ENCODE measurements around the gene RBPMS2.
A peak's percentile ranks its signal among the peaks of the same experiment; 100 is the strongest.

The RBPMS2 gene

GRCh38 chr15:64717130-64717529 is 58.3 kb downstream of the RBPMS2 start:
- H3K27me3 ChIP-seq (replicated peaks; ENCODE audit: control insufficient read depth, insufficient read depth, low read length) = no peaks in the 10 kb centered on the region
- no peak for DNase-seq (ENCODE audit: low read depth)
- no peaks in the 10 kb centered on the region for H3K9me3 ChIP-seq (ENCODE audit: control insufficient read depth, low read length)
- H3K36me3 ChIP-seq (ENCODE audit: control insufficient read depth, insufficient read depth, low read length, severe bottlenecking) = no peaks in the 10 kb centered on the region
- no peak overlapping the region for H3K4me3 ChIP-seq (ENCODE audit: low read length)
- H3K4me1 ChIP-seq (ENCODE audit: control insufficient read depth, insufficient read depth, low read length) = peaks cover 3% of the 10 kb centered on the region
- H3K9ac ChIP-seq (ENCODE audit: low read length) = no peak overlapping the region

GRCh38 chr15:64716452-64716851 is 58.9 kb downstream of the RBPMS2 start:
- Histone ChIP-seq H3K4me1 (ENCODE audit: control insufficient read depth, insufficient read depth, low read length) (peaks cover 3% of the 10 kb centered on the region), H3K9me3 (ENCODE audit: control insufficient read depth, low read length) (no peaks in the 10 kb centered on the region), H3K36me3 (ENCODE audit: control insufficient read depth, insufficient read depth, low read length, severe bottlenecking) (no peaks in the 10 kb centered on the region), H3K27me3 (replicated peaks; ENCODE audit: control insufficient read depth, insufficient read depth, low read length) (no peaks in the 10 kb centered on the region), H3K4me3 (ENCODE audit: low read length) (no peak overlapping the region), H3K9ac (ENCODE audit: low read length) (no peak overlapping the region)
- no peak for DNase-seq (ENCODE audit: low read depth)

GRCh38 chr15:64713592-64713991 is 61.8 kb downstream of the RBPMS2 start:
- Histone ChIP-seq H3K27me3 (replicated peaks; ENCODE audit: control insufficient read depth, insufficient read depth, low read length) (no peaks in the 10 kb centered on the region), H3K36me3 (ENCODE audit: control insufficient read depth, insufficient read depth, low read length, severe bottlenecking) (no peaks in the 10 kb centered on the region), H3K4me3 (ENCODE audit: low read length) (no peak overlapping the region), H3K9ac (ENCODE audit: low read length) (no peak overlapping the region), H3K9me3 (ENCODE audit: control insufficient read depth, low read length) (no peaks in the 10 kb centered on the region), H3K4me1 (ENCODE audit: control insufficient read depth, insufficient read depth, low read length) (no peaks in the 10 kb centered on the region)
- no peak for DNase-seq (ENCODE audit: low read depth)

- no peaks in the 10 kb centered on the region for H3K36me3 ChIP-seq (ENCODE audit: control insufficient read depth, insufficient read depth, low read length, severe bottlenecking)
- no peak overlapping the region for H3K9ac ChIP-seq (ENCODE audit: low read length)
- H3K27me3 ChIP-seq (replicated peaks; ENCODE audit: control insufficient read depth, insufficient read depth, low read length) = no peaks in the 10 kb centered on the region
- no peak overlapping the region for H3K4me3 ChIP-seq (ENCODE audit: low read length)
- no peaks in the 10 kb centered on the region for H3K9me3 ChIP-seq (ENCODE audit: control insufficient read depth, low read length)
- no peak for DNase-seq (ENCODE audit: low read depth)
- H3K4me1 ChIP-seq (ENCODE audit: control insufficient read depth, insufficient read depth, low read length) = no peaks in the 10 kb centered on the region
Observed at GRCh38 chr15:64712353-64712752, 63.0 kb downstream of the RBPMS2 start.

GRCh38 chr15:64710676-64711428 is 64.5 kb downstream of the RBPMS2 start:
- DNase-seq (ENCODE audit: low read depth) = no peak
- Histone ChIP-seq H3K36me3 (ENCODE audit: control insufficient read depth, insufficient read depth, low read length, severe bottlenecking) (no peaks in the 10 kb centered on the region), H3K9me3 (ENCODE audit: control insufficient read depth, low read length) (no peaks in the 10 kb centered on the region), H3K4me1 (ENCODE audit: control insufficient read depth, insufficient read depth, low read length) (no peaks in the 10 kb centered on the region), H3K9ac (ENCODE audit: low read length) (no peak overlapping the region), H3K27me3 (replicated peaks; ENCODE audit: control insufficient read depth, insufficient read depth, low read length) (no peaks in the 10 kb centered on the region), H3K4me3 (ENCODE audit: low read length) (no peak overlapping the region)

- Histone ChIP-seq H3K4me1 (ENCODE audit: control insufficient read depth, insufficient read depth, low read length) (peaks cover 16% of the 10 kb centered on the region), H3K9me3 (ENCODE audit: control insufficient read depth, low read length) (no peaks in the 10 kb centered on the region), H3K9ac (ENCODE audit: low read length) (no peak overlapping the region), H3K36me3 (ENCODE audit: control insufficient read depth, insufficient read depth, low read length, severe bottlenecking) (no peaks in the 10 kb centered on the region), H3K27me3 (replicated peaks; ENCODE audit: control insufficient read depth, insufficient read depth, low read length) (no peaks in the 10 kb centered on the region), H3K4me3 (ENCODE audit: low read length) (no peak overlapping the region)
- DNase-seq (ENCODE audit: low read depth) = no peak
Observed at GRCh38 chr15:64706011-64706911, 69.1 kb downstream of the RBPMS2 start.

- Histone ChIP-seq H3K9me3 (ENCODE audit: control insufficient read depth, low read length) (no peaks in the 10 kb centered on the region), H3K36me3 (ENCODE audit: control insufficient read depth, insufficient read depth, low read length, severe bottlenecking) (no peaks in the 10 kb centered on the region), H3K9ac (ENCODE audit: low read length) (no peak overlapping the region), H3K27me3 (replicated peaks; ENCODE audit: control insufficient read depth, insufficient read depth, low read length) (no peaks in the 10 kb centered on the region), H3K4me1 (ENCODE audit: control insufficient read depth, insufficient read depth, low read length) (peaks cover 29% of the 10 kb centered on the region), H3K4me3 (ENCODE audit: low read length) (no peak overlapping the region)
- DNase-seq (ENCODE audit: low read depth) = no peak
Observed at GRCh38 chr15:64705006-64705405, 70.4 kb downstream of the RBPMS2 start.

- DNase-seq (ENCODE audit: low read depth) = no peak
- Histone ChIP-seq H3K4me1 (ENCODE audit: control insufficient read depth, insufficient read depth, low read length) (peaks cover 43% of the 10 kb centered on the region), H3K27me3 (replicated peaks; ENCODE audit: control insufficient read depth, insufficient read depth, low read length) (no peaks in the 10 kb centered on the region), H3K36me3 (ENCODE audit: control insufficient read depth, insufficient read depth, low read length, severe bottlenecking) (no peaks in the 10 kb centered on the region), H3K9me3 (ENCODE audit: control insufficient read depth, low read length) (no peaks in the 10 kb centered on the region), H3K4me3 (ENCODE audit: low read length) (peak overlapping the region; percentile 84), H3K9ac (ENCODE audit: low read length) (peak overlapping the region; percentile 86)
Observed at GRCh38 chr15:64703632-64703959, 71.8 kb downstream of the RBPMS2 start.

- Histone ChIP-seq H3K36me3 (ENCODE audit: control insufficient read depth, insufficient read depth, low read length, severe bottlenecking) (no peaks in the 10 kb centered on the region), H3K27me3 (replicated peaks; ENCODE audit: control insufficient read depth, insufficient read depth, low read length) (no peaks in the 10 kb centered on the region), H3K4me1 (ENCODE audit: control insufficient read depth, insufficient read depth, low read length) (peaks cover 48% of the 10 kb centered on the region), H3K4me3 (ENCODE audit: low read length) (peak overlapping the region; percentile 87), H3K9me3 (ENCODE audit: control insufficient read depth, low read length) (no peaks in the 10 kb centered on the region), H3K9ac (ENCODE audit: low read length) (peak overlapping the region; percentile 93)
- DNase-seq (ENCODE audit: low read depth) = peak; percentile 98
Observed at GRCh38 chr15:64702816-64703631, 72.4 kb downstream of the RBPMS2 start.

GRCh38 chr15:64701482-64702184 is 73.8 kb downstream of the RBPMS2 start:
- peaks cover 52% of the 10 kb centered on the region for H3K4me1 ChIP-seq (ENCODE audit: control insufficient read depth, insufficient read depth, low read length)
- no peaks in the 10 kb centered on the region for H3K27me3 ChIP-seq (replicated peaks; ENCODE audit: control insufficient read depth, insufficient read depth, low read length)
- peak overlapping the region; percentile 93 for H3K9ac ChIP-seq (ENCODE audit: low read length)
- no peaks in the 10 kb centered on the region for H3K9me3 ChIP-seq (ENCODE audit: control insufficient read depth, low read length)
- H3K4me3 ChIP-seq (ENCODE audit: low read length) = peak overlapping the region; percentile 87
- H3K36me3 ChIP-seq (ENCODE audit: control insufficient read depth, insufficient read depth, low read length, severe bottlenecking) = no peaks in the 10 kb centered on the region
- DNase-seq (ENCODE audit: low read depth) = peak; percentile 22
